Right atrium auricular region (tissue), 2 donors: ENCODE results near the gene GMNN. TPM values are rescaled to one million over a fixed set of nuclear protein-coding genes. Genes with fewer than 3 reads are reported as not detected.

ENCODE experiments used
- DNase-seq: peaks from one replicate; pipeline ENCODE4 v3.0.0-alpha.2; 2019; ENCODE audit warnings: low spot score
- H3K27ac ChIP-seq, 2 donors: fragments of 200-600 bp; sonication (generic); 1 replicate in 1 of 2; 2 replicates in 1 of 2; pipeline ENCODE4 v1.5.1; 2016 to 2019
- H3K27me3 ChIP-seq, 2 donors: fragments of 200-600 bp; sonication (generic); one replicate each; pipeline versions ENCODE4 v1.5.1 to v1.6.0; 2017 to 2019
- H3K36me3 ChIP-seq: fragments of 200-600 bp; sonication (generic); one replicate; pipeline ENCODE4 v1.5.1; 2016
- H3K4me1 ChIP-seq, 2 donors: fragments of 200-600 bp; sonication (generic); one replicate each; pipeline versions ENCODE4 v1.5.1 to v1.6.0; 2017 to 2019
- H3K4me3 ChIP-seq, 2 donors: fragments of 200-600 bp; sonication (generic); 1 replicate in 1 of 2; 2 replicates in 1 of 2; pipeline ENCODE4 v1.5.1; 2017 to 2019; ENCODE audit warnings: mild to moderate bottlenecking in 1 of 2, moderate library complexity in 1 of 2
- H3K9me3 ChIP-seq, 2 donors: fragments of 200-600 bp; sonication (generic); one replicate each; pipeline ENCODE4 v1.5.1; 2019
- total RNA-seq, 2 donors: library from RNA; depleted of rRNA; stranded (reverse); fragments of >200 nt; gene quantifications; one replicate each; pipeline ENCODE4 v1.1.0, GENCODE V29; 2016
- TF ChIP-seq, protein P1 (sequence below), 2 donors: fragments of 200-600 bp; sonication (generic); IDR thresholded peaks; one replicate each; pipeline ENCODE4 v1.5.1; 2019; ENCODE audit warnings: antibody characterized with exemption in 2 of 2

GMNN gene
- total RNA-seq, 2 donors from 2014 or later = 4.0 to 4.2 TPM

DNA sequence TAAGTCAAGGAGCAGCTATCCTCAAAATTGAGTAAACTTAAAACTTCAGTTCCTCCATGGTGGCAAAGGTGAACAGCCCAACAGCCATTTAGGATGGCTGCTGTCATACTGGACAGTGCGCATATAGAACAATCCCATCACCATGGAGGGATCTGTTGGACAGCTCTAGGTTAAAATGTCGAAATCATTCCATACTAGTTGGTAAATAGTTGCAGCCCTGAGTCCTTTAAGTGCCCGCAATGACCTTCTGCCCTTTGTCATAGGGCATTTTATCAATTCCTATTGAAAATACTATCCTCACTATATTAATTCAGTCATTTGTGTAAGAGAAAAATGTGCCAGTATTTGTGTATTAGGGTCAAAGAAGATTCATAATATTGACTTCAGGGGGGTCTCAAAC, 32.8 kb downstream of the GMNN start:
- Histone ChIP-seq H3K4me1 (no peaks in the 10 kb centered on the region), H3K36me3 (no peaks in the 10 kb centered on the region), H3K27ac (no peak overlapping the region), H3K4me3 (no peak overlapping the region), H3K27me3 (no peaks in the 10 kb centered on the region), H3K9me3 (no peaks in the 10 kb centered on the region)
- no peak for DNase-seq
- TF ChIP-seq, protein P1, sequence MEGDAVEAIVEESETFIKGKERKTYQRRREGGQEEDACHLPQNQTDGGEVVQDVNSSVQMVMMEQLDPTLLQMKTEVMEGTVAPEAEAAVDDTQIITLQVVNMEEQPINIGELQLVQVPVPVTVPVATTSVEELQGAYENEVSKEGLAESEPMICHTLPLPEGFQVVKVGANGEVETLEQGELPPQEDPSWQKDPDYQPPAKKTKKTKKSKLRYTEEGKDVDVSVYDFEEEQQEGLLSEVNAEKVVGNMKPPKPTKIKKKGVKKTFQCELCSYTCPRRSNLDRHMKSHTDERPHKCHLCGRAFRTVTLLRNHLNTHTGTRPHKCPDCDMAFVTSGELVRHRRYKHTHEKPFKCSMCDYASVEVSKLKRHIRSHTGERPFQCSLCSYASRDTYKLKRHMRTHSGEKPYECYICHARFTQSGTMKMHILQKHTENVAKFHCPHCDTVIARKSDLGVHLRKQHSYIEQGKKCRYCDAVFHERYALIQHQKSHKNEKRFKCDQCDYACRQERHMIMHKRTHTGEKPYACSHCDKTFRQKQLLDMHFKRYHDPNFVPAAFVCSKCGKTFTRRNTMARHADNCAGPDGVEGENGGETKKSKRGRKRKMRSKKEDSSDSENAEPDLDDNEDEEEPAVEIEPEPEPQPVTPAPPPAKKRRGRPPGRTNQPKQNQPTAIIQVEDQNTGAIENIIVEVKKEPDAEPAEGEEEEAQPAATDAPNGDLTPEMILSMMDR (IDR thresholded peaks at IDR 0.05) = no peak

DNA sequence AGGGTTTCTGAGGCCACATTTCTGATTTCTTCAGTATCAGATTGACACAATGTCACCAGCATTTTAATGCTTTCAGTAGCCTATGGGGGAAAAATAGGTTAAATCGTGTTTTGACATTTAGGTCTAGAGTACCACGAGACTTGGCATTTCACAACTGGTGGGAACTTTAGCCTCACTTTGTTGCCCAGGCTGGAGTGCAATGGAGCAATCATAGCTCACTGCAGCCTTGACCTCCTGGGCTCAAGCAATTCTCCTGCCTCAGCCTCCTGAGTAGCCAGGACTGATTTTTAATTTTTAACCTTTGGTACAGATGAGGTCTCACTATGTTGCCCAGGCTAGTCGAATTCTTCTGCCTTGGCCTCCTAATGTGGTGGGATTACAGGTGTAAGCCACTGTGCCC, 35.0 kb downstream of the GMNN start:
- H3K9me3 ChIP-seq = no peaks in the 10 kb centered on the region
- TF ChIP-seq, protein P1 (IDR thresholded peaks at IDR 0.05) = no peak
- H3K27me3 ChIP-seq = no peaks in the 10 kb centered on the region
- no peaks in the 10 kb centered on the region for H3K36me3 ChIP-seq
- H3K4me3 ChIP-seq = no peak overlapping the region
- H3K4me1 ChIP-seq = no peaks in the 10 kb centered on the region
- H3K27ac ChIP-seq = no peak overlapping the region
- DNase-seq = no peak

DNA sequence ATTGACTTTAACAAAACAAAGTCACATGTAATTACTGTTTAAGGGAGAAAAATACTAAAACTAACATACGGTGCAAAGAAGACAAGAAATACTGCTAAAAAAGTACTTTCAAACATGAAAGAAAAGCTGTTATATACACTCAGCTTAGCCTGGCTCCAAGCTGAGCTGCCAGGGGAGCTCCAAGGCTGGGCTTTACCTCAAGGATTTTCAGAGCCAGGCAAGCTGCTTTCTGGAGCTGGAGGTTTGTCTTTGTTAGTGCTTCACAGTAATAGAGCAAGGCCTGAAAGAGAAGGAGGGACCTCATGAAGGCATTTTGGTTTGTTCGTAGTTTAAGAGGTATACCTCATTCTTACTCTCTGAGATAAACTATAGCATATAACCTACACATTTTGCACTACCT, 43.6 kb downstream of the GMNN start:
- no peak overlapping the region for H3K4me3 ChIP-seq
- no peak overlapping the region for H3K27ac ChIP-seq
- no peaks in the 10 kb centered on the region for H3K36me3 ChIP-seq
- TF ChIP-seq, protein P1 (IDR thresholded peaks at IDR 0.05) = no peak
- DNase-seq = no peak
- no peaks in the 10 kb centered on the region for H3K27me3 ChIP-seq
- no peaks in the 10 kb centered on the region for H3K4me1 ChIP-seq
- no peaks in the 10 kb centered on the region for H3K9me3 ChIP-seq

DNA sequence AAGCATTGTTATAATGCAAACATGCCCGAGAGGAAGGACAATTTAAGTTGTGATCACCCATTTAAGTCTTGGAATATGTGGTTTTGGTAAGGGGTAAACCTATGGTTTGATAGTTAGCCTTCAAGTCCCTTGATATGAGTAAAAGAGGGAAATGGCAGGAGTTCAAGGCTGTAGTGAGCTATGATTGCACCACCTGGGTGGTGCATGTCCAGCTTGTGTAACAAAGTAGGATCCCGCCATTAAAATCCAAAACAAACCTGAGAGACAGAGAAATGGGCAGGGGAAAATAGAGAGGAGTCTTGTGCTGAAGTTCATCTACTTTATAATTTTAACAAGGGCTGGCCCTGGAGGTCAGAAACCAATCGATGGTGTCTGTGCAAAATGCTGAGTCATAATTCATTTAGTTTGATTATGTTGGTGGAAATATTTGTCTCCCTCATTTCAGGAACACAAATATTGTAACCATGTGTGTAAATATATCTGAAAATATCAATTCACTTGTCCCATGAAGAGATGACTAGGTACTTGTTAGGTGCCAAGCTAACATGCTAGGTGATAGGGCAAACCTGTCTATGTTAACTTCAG, 47.2 kb downstream of the GMNN start:
- Histone ChIP-seq H3K27me3 (no peaks in the 10 kb centered on the region), H3K27ac (no peak overlapping the region), H3K36me3 (no peaks in the 10 kb centered on the region), H3K9me3 (no peaks in the 10 kb centered on the region), H3K4me1 (no peaks in the 10 kb centered on the region), H3K4me3 (no peak overlapping the region)
- no peak for DNase-seq
- TF ChIP-seq, protein P1 (IDR thresholded peaks at IDR 0.05) = no peak

DNA sequence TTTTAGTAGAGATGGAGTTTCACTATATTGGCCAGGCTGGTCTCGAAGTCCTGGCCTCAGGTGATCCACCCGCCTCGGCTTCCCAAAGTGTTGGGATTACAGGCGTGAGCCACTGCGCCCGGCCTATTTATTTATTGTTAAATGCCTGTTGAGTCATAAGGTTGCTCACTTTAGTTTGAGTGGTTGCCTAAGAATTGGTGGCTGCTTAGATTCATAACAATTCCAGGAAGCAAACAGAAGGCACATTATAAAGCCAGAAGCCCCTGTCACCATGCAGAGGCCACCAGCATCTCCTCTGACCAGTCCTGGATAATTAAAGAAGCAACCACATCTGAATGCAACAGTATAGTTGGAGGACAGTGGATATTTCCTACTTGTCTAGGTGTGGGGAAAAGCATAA, 48.0 kb downstream of the GMNN start:
- DNase-seq = no peak
- TF ChIP-seq, protein P1 (IDR thresholded peaks at IDR 0.05) = no peak
- no peaks in the 10 kb centered on the region for H3K36me3 ChIP-seq
- H3K4me1 ChIP-seq = no peaks in the 10 kb centered on the region
- H3K4me3 ChIP-seq = no peak overlapping the region
- H3K9me3 ChIP-seq = no peaks in the 10 kb centered on the region
- H3K27me3 ChIP-seq = no peaks in the 10 kb centered on the region
- H3K27ac ChIP-seq = no peak overlapping the region

GRCh38 chr6:24823185-24823584, 48.4 kb downstream of the GMNN start:
- Histone ChIP-seq H3K9me3 (no peaks in the 10 kb centered on the region), H3K36me3 (no peaks in the 10 kb centered on the region), H3K4me3 (no peak overlapping the region), H3K27me3 (no peaks in the 10 kb centered on the region), H3K4me1 (no peaks in the 10 kb centered on the region), H3K27ac (no peak overlapping the region)
- TF ChIP-seq, protein P1 (IDR thresholded peaks at IDR 0.05) = no peak
- no peak for DNase-seq
